Stimulated activated CD4-positive, alpha-beta T cell treated with anti-CD3 and anti-CD28 coated beads, Interleukin-15, amount 100 ng/mL, for 24 hours (primary cell): Measurements from ENCODE around the gene DNASE1L2.
"Not testable (repeated sequence)": the region's sequence is repeated elsewhere in the genome, so short reads cannot be mapped to it uniquely, and the experiment has no call there.

Source experiments
- DNase-seq: peaks from one replicate; pipeline ENCODE4 v3.0.0-alpha.2; 2020

DNASE1L2 gene, protein sequence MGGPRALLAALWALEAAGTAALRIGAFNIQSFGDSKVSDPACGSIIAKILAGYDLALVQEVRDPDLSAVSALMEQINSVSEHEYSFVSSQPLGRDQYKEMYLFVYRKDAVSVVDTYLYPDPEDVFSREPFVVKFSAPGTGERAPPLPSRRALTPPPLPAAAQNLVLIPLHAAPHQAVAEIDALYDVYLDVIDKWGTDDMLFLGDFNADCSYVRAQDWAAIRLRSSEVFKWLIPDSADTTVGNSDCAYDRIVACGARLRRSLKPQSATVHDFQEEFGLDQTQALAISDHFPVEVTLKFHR

DNA sequence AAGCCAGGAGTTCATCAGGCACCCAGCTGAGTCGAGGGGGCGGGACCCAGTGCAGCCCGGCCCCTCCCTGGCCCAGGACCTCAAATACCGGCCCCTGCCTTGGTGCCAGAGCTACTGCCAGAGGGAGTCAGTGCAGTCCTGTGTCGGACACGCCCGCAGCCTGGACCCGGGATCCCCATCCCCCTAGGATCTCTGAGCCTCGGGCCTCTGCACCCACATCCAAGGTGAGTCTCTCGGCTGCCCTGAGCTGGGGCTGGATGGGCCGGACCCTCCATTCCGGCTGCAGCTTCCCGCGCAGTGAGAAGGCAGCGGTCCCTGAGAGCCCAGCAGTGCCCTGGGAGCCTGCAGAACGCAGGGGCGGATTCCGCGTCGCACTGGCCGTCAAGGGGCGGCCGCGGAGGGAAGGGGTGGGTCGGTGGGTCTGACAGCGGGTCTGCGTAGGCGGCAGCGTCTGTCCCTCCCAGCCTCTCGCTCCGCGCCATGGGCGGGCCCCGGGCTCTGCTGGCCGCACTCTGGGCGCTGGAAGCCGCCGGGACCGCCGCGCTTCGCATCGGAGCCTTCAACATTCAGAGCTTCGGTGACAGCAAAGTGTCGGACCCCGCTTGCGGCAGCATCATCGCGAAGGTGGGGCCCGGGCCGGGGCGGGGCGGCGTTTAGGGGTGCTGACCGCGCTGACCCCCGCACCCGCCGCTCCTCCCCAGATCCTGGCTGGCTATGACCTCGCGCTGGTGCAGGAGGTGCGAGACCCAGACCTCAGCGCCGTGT, at the start of gene DNASE1L2:
DNASE1L2 (plus strand) TSS at position 108 of the 765 bp plus-strand sequence; CDS start at position 481, 373 bp downstream.
- DNase-seq: peak; percentile 37

DNA sequence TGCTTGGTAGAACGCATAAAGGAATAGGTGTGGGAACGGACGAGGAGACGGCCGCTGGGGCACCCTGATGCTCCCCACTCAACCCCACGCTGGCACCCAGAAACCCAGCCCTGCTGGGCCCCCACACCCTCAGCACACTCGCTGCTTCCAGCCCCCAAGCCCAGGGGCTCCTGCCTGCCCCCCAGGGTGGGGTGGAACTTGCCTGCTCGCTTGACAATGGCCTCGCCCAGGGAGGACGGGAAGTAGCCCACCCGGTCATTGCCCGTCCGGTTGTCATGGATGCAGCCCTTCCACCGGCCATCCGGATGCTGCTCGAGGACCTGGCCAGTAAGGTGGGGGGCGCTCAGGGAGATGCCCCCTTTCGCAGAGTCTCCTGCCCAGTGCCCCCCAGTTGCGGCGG, 49.7 kb upstream of the DNASE1L2 start:
- DNase-seq: no peak

DNA sequence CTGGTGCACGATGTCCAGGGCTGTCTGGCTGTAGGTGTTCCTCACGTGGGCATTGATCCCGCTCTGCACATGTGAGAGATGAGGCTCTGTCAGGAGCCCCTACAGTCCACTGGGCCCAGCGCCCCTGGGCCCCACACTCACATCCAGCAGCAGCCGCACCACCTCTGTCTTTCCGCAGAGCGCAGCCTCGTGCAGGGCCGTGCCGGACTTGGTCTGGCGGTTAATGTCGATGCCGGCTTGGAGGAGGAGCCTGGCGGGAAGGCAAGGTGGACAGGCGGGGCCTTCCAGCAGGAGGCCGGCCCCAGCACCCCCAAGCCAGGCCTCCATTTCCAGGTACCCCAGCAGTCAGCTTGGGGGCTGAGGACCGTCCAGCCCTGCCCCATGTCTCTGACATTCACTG, 49.0 kb upstream of the DNASE1L2 start:
- DNase-seq: no peak

DNA sequence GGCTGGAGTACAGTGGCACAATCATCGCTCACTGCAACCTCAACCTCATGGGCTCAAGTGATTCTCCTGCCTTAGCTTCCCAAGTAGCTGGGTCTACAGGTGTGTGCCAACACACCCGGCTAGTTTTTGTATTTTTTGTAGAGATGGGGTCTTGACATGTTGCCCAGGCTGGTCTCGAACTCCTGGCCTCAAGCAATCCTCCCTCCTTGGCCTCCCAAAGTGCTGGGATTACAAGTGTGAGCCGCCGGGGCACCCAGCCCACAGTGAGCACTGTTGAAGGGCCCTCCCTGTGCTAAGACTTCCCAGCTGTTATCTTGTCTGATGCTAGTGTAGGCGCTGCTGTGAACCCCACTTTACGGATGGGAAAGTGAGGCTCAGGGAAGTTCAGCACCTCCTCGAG, 47.8 kb upstream of the DNASE1L2 start:
- DNase-seq: no peak

DNA sequence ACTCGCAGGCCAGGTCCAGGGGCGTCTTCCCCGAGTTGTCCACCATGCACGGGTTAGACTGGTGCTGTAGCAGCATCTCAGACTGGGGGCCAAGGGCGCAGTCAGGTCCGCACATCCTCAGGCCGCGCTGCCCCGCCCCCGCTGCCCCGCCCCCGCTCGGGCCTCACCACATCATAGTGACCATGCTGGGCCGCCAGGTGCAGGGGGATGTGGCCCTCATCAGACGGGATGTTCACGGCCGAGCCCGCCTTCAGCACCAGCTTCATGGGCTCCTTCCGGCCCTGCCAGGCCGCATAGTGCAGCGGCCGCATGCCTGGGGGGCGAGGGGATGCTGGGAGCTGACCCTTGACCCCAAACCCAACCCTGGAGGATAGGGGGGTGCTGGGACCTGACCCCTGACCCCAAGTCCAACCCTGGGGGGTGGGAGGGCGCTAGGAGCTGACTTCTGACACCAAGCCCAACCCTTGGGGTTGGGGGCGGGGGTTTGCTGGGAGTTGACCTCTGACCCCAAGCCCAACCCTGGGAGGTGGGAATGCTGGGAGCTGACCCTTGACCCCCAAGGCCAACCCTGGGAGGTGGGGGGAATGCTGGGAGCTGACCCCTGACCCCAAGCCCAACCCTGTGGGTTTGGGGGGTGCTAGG, 46.9 kb upstream of the DNASE1L2 start:
- DNase-seq: no peak

DNA sequence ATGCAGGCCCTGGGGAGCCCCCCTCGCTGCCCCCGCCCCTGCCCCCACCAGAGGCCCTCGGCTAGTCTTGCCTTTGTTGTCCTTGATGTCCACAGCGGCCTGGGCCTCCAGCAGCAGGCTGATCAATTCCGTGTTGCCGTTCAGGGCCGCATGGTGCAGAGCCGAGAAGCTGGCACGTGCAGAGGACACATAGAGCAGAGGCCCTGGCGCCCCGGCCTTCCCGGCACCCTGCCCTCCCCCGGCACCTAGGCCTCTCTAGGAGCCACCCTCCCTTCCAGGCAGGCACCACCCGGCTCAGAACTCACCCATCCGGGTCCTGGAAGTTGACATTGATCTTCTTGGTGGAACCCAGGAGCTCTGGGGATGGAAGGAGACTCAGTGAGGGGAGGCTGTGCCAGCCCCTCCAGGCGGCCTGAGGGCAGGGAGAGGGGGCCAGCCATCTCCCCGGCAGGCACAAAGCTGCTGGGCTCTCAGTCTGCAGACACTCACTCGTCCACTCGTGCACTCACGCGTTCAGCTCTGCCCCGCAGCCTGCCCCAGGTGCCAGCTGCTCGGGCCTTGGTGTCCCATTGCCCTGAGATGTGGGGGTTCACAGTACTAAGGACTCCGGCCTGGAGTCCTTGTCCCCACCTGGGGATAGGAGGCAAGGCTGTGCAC, 46.1 kb upstream of the DNASE1L2 start:
- no peak for DNase-seq

DNA sequence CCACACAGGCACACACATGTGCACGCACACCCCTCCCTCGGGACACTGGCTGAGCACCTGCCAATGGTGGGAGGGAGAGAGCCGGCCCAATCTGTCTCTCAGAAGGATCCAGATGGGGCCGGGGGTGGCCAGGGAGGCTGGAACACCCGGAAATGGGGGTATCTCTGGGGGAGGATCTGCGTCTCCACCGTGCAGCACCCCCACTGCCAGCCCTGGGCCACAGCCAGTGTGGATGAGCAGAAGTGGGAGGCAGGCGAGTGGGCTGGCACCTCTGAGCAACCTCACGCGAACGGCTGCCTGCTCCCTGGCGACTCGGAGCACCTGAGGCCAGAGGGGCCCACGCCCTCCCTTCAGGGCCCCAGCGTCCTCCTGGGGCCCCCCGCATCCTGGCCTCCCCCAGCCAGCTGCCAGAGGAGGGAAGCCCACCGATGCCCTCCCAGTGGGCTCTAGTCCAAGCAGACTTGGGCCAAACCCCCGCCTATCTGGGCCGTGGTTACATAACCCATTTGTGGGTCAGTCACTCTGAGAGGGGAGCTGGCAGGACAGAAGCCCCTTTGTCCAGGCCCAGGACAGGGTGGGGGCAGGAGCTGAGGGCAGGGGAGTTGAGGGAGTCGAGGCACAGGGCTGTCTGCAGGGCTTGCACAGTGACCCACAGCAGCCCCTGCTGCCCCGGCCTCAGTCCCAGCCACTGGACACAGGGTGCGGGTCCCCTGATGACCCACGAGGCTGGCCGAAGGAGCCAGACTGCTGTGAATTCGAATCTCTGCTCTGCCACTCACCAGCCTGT, 45.4 kb upstream of the DNASE1L2 start:
- no peak for DNase-seq

DNA sequence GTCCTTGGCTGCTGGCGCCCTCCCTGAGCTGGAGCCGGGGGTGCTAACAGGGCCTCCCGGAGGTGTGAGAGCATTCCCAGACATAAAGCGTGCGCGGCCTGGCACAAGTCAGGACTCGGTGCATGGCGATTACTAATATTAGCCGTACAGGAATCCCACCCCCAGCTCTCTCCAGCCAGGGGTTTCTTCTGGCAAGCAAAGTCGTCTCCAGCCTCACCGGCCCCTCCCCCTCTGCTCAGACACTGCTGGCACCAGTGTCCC, 44.9 kb upstream of the DNASE1L2 start:
- DNase-seq: no peak

DNA sequence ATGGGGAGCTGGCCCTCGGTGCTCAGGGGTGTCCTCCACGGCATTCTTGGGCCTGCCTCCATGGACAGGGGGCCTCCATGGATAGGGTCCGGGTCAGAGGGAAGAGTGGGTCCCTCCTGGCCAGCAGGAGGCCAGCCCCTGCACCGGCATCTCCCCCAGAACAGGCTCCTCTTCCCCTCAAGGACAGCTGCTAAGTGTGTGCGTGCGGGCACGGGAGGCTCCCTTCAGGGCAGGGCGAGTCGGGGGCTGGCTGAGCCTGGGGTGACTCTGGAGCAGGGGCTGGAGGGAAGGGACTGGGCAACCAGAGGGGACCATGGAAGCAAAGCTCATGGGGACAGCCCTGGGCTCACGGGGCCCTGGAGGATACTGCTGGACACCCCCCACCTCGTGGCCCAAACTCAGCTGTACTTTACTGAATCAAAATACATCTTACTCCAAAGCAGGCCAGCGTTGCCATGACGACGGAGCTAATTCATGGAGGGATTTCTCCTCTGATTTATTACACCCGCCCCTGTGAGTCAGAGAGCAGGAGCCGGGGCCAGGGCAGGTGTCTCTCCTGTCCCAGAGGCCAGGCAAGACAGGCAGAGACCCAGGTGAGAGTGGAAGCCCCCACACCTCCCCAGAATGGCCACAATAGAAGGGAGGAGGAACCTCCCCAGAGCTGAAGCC, 41.9 kb upstream of the DNASE1L2 start:
- peak; percentile 44 for DNase-seq

DNA sequence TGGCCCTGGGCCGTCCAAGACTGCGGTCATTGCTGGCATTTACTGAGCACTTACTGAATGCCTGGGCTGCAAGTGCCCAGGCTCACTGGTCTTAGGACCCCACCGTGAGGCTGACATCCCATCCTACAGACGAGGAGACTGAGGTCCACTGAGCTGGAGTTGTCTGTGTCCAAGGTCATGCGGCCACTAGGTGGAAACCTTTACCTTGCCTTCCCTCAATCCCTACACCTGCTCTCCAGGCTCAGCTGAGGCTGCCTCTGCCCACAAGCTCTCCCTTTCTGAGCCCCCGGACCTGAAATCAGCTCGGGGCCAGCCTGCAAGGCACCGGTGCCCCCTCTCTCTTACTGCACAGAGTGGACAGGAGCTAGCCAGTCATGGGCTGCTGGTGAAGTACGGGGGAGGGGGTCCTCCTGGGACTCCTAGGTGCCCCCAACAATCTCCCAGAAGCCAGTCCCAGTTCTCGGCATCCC, 41.4 kb upstream of the DNASE1L2 start:
- DNase-seq: peak; percentile 63

DNA sequence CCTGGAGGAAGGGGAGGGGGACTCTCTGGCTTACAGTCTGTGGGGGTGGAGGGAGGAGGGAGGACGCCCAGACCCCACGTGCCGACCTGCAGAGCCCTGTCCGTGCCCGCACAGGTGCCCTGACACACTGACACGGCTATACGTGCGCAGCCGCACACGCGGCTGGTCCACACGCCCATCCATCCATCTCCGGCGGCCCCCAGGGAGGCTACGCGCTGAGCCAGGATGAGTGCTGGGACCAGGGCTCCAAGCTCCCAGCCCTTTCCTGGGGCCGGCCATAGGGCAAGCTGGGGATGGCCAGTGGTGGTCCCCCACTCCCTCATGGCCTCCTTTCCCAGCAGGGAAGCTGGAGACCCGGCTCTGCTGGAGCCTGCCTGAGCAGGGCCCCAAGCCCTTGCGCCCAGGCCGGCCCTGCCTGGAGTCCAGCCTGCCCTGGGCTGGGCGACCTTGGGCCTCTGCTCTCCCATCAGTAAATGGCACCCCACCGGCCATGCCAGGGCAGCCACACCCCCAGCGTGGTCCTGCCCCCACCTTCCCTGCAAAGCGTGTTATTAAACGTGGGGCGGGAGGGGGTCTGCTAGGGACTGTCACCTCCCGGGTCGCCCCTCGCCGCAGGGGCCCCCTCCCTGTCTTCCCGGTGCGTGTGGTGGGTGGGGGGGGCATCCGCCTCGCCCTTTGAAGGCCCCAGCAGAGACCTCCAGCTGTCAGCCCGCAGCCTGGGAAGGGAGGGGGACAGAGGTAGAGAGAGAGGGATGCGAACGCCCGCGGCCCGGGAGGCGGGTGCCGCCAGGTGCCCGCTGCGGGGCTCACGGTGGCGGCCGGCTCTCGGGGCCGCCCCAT, 40.7 kb upstream of the DNASE1L2 start:
- no peak for DNase-seq

DNA sequence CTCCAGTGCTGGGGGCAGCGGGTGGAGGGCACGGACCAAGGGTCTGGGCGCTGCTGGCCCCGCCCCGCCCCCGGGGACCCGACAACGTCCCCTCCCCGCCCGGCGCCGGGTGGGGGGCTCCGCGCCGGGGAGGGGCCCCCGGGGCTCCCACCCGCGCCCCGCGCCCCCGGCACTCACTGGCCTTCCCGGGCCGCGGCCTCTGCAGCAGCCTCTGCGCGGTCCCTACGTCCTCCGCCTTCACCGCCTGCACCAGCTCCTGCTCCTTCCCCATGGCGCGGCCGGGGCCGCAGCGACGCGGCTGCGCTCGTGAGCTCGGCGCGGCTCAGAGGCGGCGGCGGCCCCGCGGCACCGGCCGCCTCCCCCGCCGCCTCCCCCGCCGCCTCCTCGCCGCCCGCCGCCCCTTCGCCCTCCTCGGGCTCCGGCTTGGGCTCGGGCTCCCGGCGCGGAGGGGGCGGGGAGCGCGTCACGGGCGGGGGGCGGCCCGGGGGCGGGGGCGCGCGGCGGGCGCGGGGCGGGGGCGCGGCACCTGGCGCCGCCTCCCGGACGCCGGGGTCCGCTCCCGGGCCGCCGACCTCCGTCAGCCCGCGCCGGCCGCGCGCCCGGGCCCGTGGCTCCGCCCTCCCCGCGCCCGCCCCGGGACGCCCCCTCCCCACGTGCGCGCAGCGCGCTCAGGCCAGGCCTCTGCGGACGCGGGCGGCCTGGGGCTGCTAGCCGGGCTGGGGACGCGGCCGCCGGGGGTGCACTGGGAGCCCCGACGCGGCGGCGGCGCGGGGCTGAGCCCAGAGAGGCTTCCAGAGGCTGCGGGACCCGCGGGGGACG, 39.9 kb upstream of the DNASE1L2 start, which contains the start of gene CASKIN1:
CASKIN1 (minus strand) TSS at position 444 of the 819 bp plus-strand sequence; CDS start at position 271, 173 bp downstream.
- DNase-seq: no peak

DNA sequence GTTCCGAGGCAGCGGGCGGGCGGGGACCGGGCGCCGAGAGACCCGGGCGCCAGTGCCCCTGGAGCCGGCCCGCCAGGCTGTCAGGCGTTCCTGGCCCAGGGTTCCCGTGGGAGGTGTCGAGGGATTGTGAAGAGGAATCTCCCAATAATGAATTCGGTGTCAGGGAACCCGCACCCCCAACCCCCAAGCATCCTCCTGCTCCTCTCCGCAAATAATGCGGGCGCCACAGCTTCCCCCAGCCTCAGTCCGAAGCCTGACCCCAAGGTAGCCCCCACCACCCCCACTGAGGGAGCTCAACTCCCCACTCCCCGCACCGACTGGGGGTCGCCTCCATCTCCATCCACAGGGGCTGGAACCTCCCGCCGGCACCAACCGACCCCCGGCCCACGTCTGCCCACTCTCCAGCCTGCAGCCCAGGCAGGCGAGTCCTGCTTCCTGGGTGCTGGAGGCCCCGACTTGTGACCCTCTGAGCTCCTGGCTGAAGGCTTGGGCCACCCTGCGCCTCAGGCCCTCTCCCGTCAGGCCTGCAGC, 39.2 kb upstream of the DNASE1L2 start:
- DNase-seq: no peak

DNA sequence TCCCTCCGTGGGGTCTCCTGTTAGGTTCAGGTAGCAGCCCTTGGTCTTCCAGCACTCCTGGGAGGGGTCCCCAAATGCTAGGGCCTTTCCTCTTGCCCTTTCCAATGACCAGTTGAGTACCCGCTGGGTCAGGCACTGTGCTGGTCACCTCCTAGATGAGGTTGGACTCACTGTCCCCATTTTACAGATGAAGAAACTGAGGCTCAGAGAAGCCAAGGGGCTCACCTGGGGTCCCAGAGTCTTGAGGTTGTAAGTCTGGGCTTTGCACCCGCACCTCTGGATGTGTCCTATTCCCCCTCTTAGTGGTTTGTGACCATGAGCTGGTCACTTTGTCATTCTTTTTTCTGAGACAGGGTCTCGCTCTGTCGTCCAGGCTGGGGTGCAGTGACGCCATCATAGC, 38.5 kb upstream of the DNASE1L2 start:
- no peak for DNase-seq

DNA sequence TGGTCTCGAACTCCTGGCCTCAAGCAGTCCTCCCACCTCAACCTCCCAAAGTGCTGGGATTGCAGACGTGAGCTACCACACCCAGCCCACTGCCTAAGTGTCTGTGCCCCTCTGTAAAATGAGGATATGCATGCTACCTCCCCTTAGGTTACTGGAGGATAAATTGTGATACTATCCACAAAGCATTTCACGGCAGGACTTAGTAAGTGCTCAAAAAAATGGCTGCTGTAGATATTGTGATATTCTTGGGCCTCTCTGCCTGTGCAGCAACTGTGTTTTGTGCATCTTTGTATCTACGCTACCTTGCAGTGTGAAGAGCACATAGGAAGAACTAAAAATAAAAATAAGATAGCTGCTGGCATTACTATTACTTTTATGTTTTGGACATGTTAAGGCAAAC, 38.0 kb upstream of the DNASE1L2 start:
- no peak for DNase-seq

DNA sequence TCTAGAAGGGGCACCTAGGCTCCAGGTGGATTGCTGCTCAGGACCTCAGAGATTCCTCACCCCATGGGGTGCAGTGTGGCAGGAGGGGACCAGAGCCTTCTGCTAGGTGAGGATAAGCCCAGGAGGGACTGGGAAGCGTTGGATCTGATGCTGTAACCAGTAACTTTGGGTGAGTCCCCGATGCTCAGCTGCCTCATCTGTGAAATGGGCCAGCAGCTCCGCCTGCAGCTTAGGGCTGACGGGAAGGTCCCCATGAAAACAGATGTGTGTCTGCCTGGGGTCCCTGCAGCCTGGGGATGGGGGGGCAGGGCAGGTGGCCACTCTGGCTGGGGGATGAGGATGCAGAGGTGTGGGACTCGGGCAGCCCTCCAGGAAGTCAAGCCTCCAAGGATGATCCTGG, 37.1 kb upstream of the DNASE1L2 start:
- DNase-seq: no peak

DNA sequence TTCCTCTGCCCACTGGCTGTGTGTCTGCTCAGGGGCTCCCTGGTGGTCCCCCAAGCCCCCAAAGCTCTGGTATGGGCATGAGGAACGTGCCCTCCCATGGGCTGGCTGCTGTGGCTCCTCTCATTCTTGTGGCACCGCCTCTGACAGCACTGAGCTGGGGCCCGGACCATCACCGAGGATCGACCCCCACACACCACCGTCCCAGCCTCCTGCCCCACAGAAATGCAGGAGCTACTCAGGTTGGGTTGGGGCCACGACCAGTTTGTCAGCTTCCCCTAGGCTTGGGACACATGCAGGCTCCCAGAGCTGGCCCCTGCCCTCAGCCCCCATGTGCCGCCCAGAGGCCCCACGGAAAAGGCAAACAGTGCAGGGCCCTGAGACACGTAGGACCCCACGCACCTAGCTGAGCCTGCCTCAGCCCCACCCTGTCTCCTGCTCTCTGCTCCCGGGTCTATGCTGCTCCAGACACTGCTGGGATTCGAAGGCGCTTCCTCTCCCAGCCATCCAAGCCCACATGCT, 36.6 kb upstream of the DNASE1L2 start:
- no peak for DNase-seq

DNA sequence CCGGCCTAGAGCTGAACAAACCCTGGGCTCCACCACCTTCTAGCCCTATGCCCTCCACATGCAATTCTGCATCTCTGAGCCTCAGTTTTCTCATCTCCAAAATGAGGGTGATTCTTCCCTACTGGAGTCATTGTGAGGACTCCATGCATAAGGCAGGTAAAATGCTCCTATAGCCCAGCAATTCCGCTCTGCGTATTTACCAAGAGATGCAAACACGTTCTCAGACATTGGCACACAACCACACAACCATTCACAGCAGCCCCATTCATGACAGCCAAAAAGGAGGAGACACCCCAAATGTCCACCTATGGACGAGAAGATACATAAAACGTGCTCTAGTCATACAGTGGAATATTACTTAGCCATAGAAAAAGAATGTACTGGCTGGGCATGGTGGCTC, 35.9 kb upstream of the DNASE1L2 start:
- DNase-seq: no peak

DNA sequence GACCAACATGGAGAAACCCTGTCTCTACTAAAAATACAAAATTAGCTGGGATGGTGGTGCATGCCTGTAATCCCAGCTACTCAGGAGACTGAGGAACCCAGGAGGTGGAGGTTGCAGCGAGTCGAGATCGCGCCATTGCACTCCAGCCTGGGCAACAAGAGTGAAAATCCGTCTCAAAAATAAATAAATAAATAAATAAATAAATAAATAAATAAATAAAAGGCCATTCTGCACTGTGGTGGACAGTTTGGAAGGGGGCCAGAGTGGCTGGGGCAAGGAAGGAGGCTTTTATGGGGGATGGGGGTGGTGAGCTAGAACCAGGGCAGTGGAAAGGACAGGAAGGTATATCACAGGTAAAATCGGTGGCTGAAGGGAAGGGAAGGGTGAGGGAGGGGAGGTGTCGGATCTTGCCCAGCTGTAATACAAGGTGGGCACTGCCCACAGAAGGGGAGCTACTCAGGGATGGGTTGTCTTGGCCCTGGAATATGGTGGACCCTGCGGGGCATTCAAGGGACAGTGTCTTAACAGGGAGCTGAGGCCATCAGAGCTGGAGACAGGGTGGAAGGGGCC, 33.0 kb upstream of the DNASE1L2 start:
- DNase-seq: not testable (repeated sequence)
